Endothelial cell of umbilical vein (primary cell): Measurements from ENCODE around the gene MBOAT2. TPM values are rescaled to one million over a fixed set of nuclear protein-coding genes. Genes with fewer than 3 reads are reported as not detected.

Source experiments
- BruUV-seq: library from RNA; stranded (reverse); fragments of 400-500 nt; replicated peaks from 2 replicates; lab custom pipeline; 2021; lab: Mats Ljungman, UMichigan
- CTCF ChIA-PET: fragments of 300-600, 350-600 bp; sonication (Branson Sonifier 250); formaldehyde crosslinking; loops from one replicate; lab custom pipeline; 2021; ENCODE audit warnings: antibody characterized with exemption, inconsistent platforms; lab: Charles Lee
- POLR2A ChIA-PET: fragments of 300-600, 350-600 bp; sonication (Branson Sonifier 250); formaldehyde crosslinking; loops from one replicate; lab custom pipeline; 2021; ENCODE audit warnings: antibody characterized with exemption, inconsistent platforms; lab: Charles Lee
- DNase-seq: peaks from one replicate; pipeline ENCODE4 v3.0.0-alpha.2; 2011; ENCODE audit warnings: low read depth, low spot score
- FAIRE-seq: peaks from 2 replicates; lab custom pipeline; 2011; peaks lifted over from hg19 to GRCh38; lab: Jason Lieb, UNC
- H2AFZ ChIP-seq: 2 replicates; pipeline ENCODE4 v1.6.0; 2012; ENCODE audit warnings: low read depth, low read length, control low read depth, inconsistent platforms
- H3K27ac ChIP-seq: 2 replicates; pipeline ENCODE4 v1.5.1; 2011; ENCODE audit warnings: low read depth, mild to moderate bottlenecking, control low read depth, low read length, moderate library complexity; ENCODE audit not compliant: insufficient read depth
- H3K27me3 ChIP-seq, 2 experiments: 2 replicates each; pipeline versions ENCODE4 v1.6.0 to v1.6.1; 2011; ENCODE audit warnings: low read length in 2 of 2, mixed read lengths in 1 of 2; ENCODE audit not compliant: control insufficient read depth in 2 of 2, insufficient read depth in 2 of 2
- H3K36me3 ChIP-seq, 2 experiments: 2 replicates in 1 of 2; 3 replicates in 1 of 2; pipeline ENCODE4 v1.5.1; 2011; ENCODE audit warnings: low read length in 2 of 2, mild to moderate bottlenecking in 1 of 2, moderate library complexity in 1 of 2; ENCODE audit not compliant: control insufficient read depth in 2 of 2, insufficient read depth in 2 of 2; ENCODE audit errors: extremely low read depth in 1 of 2
- H3K4me1 ChIP-seq: 3 replicates; pipeline ENCODE4 v1.5.1; 2011; ENCODE audit warnings: mild to moderate bottlenecking, low read length; ENCODE audit not compliant: control insufficient read depth, insufficient read depth; ENCODE audit errors: extremely low read depth
- H3K4me2 ChIP-seq: 2 replicates; pipeline ENCODE4 v1.6.1; 2011; ENCODE audit warnings: low read length, control low read depth, mixed read lengths; ENCODE audit not compliant: insufficient read depth
- H3K4me3 ChIP-seq, 3 experiments: fragments of 200-600 bp in 1 of 3; sonication (generic), shearing (Covaris generic) in 1 of 3; replicated peaks in 1 of 3; 2 replicates each; pipeline ENCODE4 v1.5.1; 2011 to 2016; ENCODE audit warnings: control low read depth in 3 of 3, low read length in 3 of 3, mild to moderate bottlenecking in 2 of 3, inconsistent platforms in 1 of 3, low read depth in 1 of 3, moderate library complexity in 1 of 3; ENCODE audit not compliant: insufficient read depth in 1 of 3
- H3K79me2 ChIP-seq: 2 replicates; pipeline ENCODE4 v1.6.0; 2012; ENCODE audit warnings: low read length, inconsistent platforms; ENCODE audit not compliant: control insufficient read depth, insufficient read depth
- H3K9ac ChIP-seq: replicated peaks from 2 replicates; pipeline ENCODE3; 2011; ENCODE audit warnings: low read length, control low read depth; ENCODE audit not compliant: insufficient read depth; ENCODE audit errors: extremely low read depth
- H3K9me1 ChIP-seq: replicated peaks from 3 replicates; pipeline ENCODE4 v1.6.0; 2011; ENCODE audit warnings: mild to moderate bottlenecking, low read length; ENCODE audit not compliant: control insufficient read depth, insufficient read depth; ENCODE audit errors: extremely low read depth
- H3K9me3 ChIP-seq: replicated peaks from 2 replicates; pipeline ENCODE4 v1.5.1; 2012; ENCODE audit warnings: low read length, inconsistent platforms; ENCODE audit not compliant: control insufficient read depth, insufficient read depth
- H4K20me1 ChIP-seq: replicated peaks from 2 replicates; pipeline ENCODE3; 2011; ENCODE audit warnings: mild to moderate bottlenecking, low read length; ENCODE audit not compliant: control insufficient read depth, insufficient read depth; ENCODE audit errors: extremely low read depth
- CTCF ChIP-seq, 2 donors: IDR thresholded peaks; 1 replicate in 1 of 2; 2 replicates in 1 of 2; pipeline ENCODE4 v1.5.1; 2011; ENCODE audit warnings: low read length in 2 of 2, mild to moderate bottlenecking in 2 of 2, moderate library complexity in 2 of 2, control low read depth in 1 of 2, inconsistent platforms in 1 of 2, low read depth in 1 of 2; ENCODE audit not compliant: insufficient read depth in 1 of 2; ENCODE audit errors: extremely low read depth in 1 of 2
- EZH2 ChIP-seq: IDR thresholded peaks from 2 replicates; pipeline ENCODE4 v1.6.1; 2012; ENCODE audit warnings: borderline replicate concordance, low read depth, mild to moderate bottlenecking, moderate library complexity, low read length, inconsistent platforms; ENCODE audit not compliant: severe bottlenecking
- FOS ChIP-seq: IDR thresholded peaks from 2 replicates; pipeline ENCODE4 v1.6.1; 2011; ENCODE audit warnings: mild to moderate bottlenecking, low read length, moderate library complexity, borderline replicate concordance; ENCODE audit not compliant: insufficient read depth
- GATA2 ChIP-seq: IDR thresholded peaks from 2 replicates; pipeline ENCODE4 v1.7.0; 2011; ENCODE audit warnings: low read depth, mild to moderate bottlenecking, moderate library complexity, mixed read lengths, low read length; ENCODE audit not compliant: insufficient read length, insufficient read depth
- JUN ChIP-seq: IDR thresholded peaks from 2 replicates; pipeline ENCODE4 v1.6.1; 2011; ENCODE audit warnings: borderline replicate concordance, low read depth; ENCODE audit not compliant: insufficient read length, insufficient read depth
- MAX ChIP-seq: IDR thresholded peaks from 2 replicates; pipeline ENCODE4 v1.6.1; 2011; ENCODE audit not compliant: insufficient read depth, insufficient read length
- MYC ChIP-seq: IDR thresholded peaks from one replicate; pipeline ENCODE4 v1.6.1; 2011; ENCODE audit warnings: mild to moderate bottlenecking, low read depth, low read length
- POLR2A ChIP-seq: IDR thresholded peaks from 2 replicates; pipeline ENCODE4 v1.6.1; 2012; ENCODE audit warnings: low read depth, mild to moderate bottlenecking, control low read depth, low read length
- POLR2AphosphoS5 ChIP-seq: IDR thresholded peaks from 2 replicates; pipeline ENCODE4 v1.6.1; 2012; ENCODE audit warnings: low read depth, mild to moderate bottlenecking, control low read depth, low read length, moderate library complexity; ENCODE audit not compliant: insufficient read depth
- dilution Hi-C: fragments of 300-500 bp; cut with MboI; formaldehyde crosslinking; loops from one replicate; pipeline ENCODE4 v1.15.0; 2019; ENCODE audit warnings: low sequenced_read_pairs; ENCODE audit not compliant: extremely low pct_ligation_motif_present
- intact Hi-C: fragments of 100-400 bp; cut with micrococcal nuclease; formaldehyde crosslinking; loops from one replicate; pipeline ENCODE4 v1.10.0; 2022
- polyA plus RNA-seq, 4 experiments: library from polyadenylated mRNA; depleted of rRNA in 3 of 4; stranded (reverse) in 3 of 4; unstranded in 1 of 4; fragments of >200 nt; gene quantifications; 2 replicates each; pipeline versions ENCODE4 v1.2.1 to v1.2.3, GENCODE V29; 2011 to 2012; ENCODE audit warnings: missing spikeins in 1 of 4
- total RNA-seq: library from RNA; stranded (reverse); gene quantifications from 2 replicates; pipeline ENCODE4 v1.2.3, GENCODE V29; 2021

MBOAT2 gene
- total and polyA plus RNA-seq, 2 donors (not counting 3 experiments of a cell fraction or from before 2014, with no cell fraction given) = 10.9 to 22.1 TPM

- CTCF ChIA-PET = interaction anchor here (1.1 to 1.2 kb wide), 2 partner anchors 8 to 24 kb away, joined by 3 to 4 read pairs; no protein-coding TSS in a partner anchor
- Histone ChIP-seq H4K20me1 (no peaks in the 10 kb centered on the region), H3K4me1 (no peaks in the 10 kb centered on the region), H2AFZ (no peak overlapping the region), H3K27ac (no peak overlapping the region), H3K4me2 (no peak overlapping the region), H3K4me3 (no peak overlapping the region), H3K27me3 (no peaks in the 10 kb centered on the region), H3K36me3 (peaks cover 2 to 5% of the 10 kb centered on the region in 2 experiments), H3K9me3 (no peaks in the 10 kb centered on the region), H3K9ac (no peak overlapping the region), H3K79me2 (no peaks in the 10 kb centered on the region), H3K9me1 (no peaks in the 10 kb centered on the region)
- no peak for DNase-seq
- no TSS peak for BruUV-seq
- POLR2A ChIA-PET = no interaction called here
- intact Hi-C loops (no loop called here), dilution Hi-C loops (no loop called here)
- TF ChIP-seq MYC (no peak), CTCF (IDR thresholded peaks at IDR 0.05; ENCODE audit: extremely low read depth in 1 of 2, insufficient read depth in 1 of 2, low read depth in 1 of 2, low read length in 2 of 2) (no peak), MAX (no peak), GATA2 (no peak), POLR2AphosphoS5 (no peak), JUN (no peak), FOS (no peak), POLR2A (no peak), EZH2 (no peak)
- FAIRE-seq = no peak
Measured at GRCh38 chr2:8821276-8822217, 181.9 kb downstream of the MBOAT2 start.
